SK-N-MC (cell line): Measurements from ENCODE around the gene CALM3.
"Not testable (repeated sequence)": the region's sequence is repeated elsewhere in the genome, so short reads cannot be mapped to it uniquely, and the experiment has no call there.

Experiments used
- DNase-seq: peaks from one replicate; pipeline ENCODE4 v3.0.0-alpha.2; 2011; ENCODE audit warnings: low read depth, low spot score
- H3K27ac ChIP-seq: fragments of 200-600 bp; sonication (generic); 2 replicates; pipeline ENCODE4 v1.5.1; 2016; ENCODE audit warnings: mixed run types
- H3K36me3 ChIP-seq: fragments of 200-600 bp; sonication (generic); 2 replicates; pipeline ENCODE4 v1.6.1; 2017; ENCODE audit warnings: antibody characterized with exemption, low read length, mixed read lengths; ENCODE audit not compliant: insufficient read depth
- H3K4me3 ChIP-seq: fragments of 200-600 bp; sonication (generic); 2 replicates; pipeline ENCODE4 v1.5.1; 2016
- H3K9ac ChIP-seq: fragments of 200-600 bp; sonication (generic); 2 replicates; pipeline ENCODE4 v1.8.0; 2017; ENCODE audit warnings: mixed run types, mixed read lengths; ENCODE audit not compliant: insufficient read length
- H3K9me3 ChIP-seq: fragments of 200-600 bp; sonication (generic); 2 replicates; pipeline ENCODE4 v1.6.1; 2017; ENCODE audit warnings: low read depth, mild to moderate bottlenecking, antibody characterized with exemption, low read length, moderate library complexity, mixed read lengths
- EZH2 ChIP-seq: fragments of 200-600 bp; sonication (generic); IDR thresholded peaks from one replicate; pipeline ENCODE4 v1.6.1; 2017; ENCODE audit warnings: antibody characterized with exemption
- FOXP2 ChIP-seq: optimal IDR thresholded peaks from 2 replicates; pipeline ENCODE3; 2011; ENCODE audit warnings: mild to moderate bottlenecking, moderate library complexity; ENCODE audit not compliant: insufficient read depth; ENCODE audit errors: extremely low read length, control extremely low read depth
- POLR2AphosphoS5 ChIP-seq: IDR thresholded peaks from 2 replicates; pipeline ENCODE4 v1.6.1; 2012; ENCODE audit warnings: mild to moderate bottlenecking, low read depth, low read length, borderline replicate concordance

Gene CALM3

DNA sequence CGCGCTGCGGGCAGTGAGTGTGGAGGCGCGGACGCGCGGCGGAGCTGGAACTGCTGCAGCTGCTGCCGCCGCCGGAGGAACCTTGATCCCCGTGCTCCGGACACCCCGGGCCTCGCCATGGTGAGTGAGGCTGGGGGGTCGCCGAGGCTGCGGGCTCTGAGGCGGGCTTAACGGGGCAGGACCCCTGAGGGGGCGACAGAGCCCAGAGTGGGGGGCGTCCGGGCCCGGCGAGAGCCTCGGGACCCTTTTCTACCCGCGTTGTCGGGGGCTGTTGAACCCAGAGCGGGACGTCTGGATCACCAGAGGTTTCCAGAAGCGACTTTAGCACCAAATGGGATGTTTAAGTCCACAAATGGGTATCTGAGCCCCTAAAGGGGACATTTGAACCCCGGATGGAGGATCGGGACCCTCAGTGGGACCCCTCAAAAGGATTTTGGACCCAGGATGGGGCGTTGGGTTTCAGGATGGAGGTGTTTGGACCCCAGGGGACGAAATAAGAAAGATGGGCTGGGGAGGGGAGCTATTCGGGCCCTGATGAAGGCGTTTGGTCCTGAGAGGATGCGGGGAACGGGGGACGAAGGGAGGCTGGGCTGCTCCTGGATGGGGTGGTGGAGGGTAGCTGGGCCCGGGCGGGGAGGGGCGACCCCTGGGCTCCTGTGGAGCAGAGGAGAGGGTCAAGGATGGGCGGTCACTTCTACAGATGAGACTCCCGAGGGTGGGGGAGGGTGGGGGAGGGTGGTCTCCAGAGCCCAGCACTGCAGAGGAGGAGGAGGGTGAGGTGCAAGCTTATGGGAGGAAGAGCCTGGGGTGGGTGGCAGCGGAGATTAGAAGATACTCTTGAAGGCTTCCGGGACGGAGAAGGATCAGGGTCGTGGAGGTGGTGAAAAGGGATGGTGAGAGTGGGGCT lies at the start of gene CALM3:
Gene CALM3 (plus strand): TSS at position 13 of the 907 bp plus-strand sequence. CDS start 105 bp downstream, at position 118.
- peaks cover 16% of the 10 kb centered on the region for H3K36me3 ChIP-seq
- DNase-seq: no peak
- TF ChIP-seq EZH2: no peak
- TF ChIP-seq POLR2AphosphoS5: peak; percentile 58; the same call in 1 of the 2 replicates
- TF ChIP-seq FOXP2: no peak
- H3K9me3 ChIP-seq: no peaks in the 10 kb centered on the region
- H3K9ac ChIP-seq: peak within 1 kb of the TSS; percentile 100
- H3K27ac ChIP-seq: peak within 1 kb of the TSS; percentile 100
- peak within 1 kb of the TSS; percentile 99 for H3K4me3 ChIP-seq

DNA sequence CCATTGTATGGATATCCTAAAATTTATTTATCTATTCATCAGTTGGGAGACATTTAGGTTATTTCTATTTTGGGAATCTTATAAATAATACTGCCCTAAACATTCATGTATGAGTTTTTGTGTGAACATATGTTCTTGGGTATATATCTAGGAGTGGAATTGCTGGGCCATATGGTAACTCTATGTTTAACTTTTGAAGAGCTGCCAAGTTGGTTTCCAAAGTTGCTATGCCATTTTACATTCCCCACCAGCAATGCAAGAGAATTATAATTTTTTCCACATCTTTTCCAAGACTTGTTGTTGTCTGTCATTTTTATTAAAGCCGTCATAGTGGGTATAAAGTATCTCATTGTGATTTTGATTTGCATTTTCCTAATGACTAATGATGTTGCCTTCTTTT lies 48.2 kb upstream of the CALM3 start:
- Histone ChIP-seq H3K36me3 (no peaks in the 10 kb centered on the region), H3K27ac (no peak overlapping the region), H3K9ac (no peak overlapping the region), H3K9me3 (peaks cover 6% of the 10 kb centered on the region; the same call in 1 of the 2 replicates), H3K4me3 (no peak overlapping the region)
- no peak for DNase-seq
- TF ChIP-seq POLR2AphosphoS5: no peak
- TF ChIP-seq EZH2: no peak
- TF ChIP-seq FOXP2: no peak

DNA sequence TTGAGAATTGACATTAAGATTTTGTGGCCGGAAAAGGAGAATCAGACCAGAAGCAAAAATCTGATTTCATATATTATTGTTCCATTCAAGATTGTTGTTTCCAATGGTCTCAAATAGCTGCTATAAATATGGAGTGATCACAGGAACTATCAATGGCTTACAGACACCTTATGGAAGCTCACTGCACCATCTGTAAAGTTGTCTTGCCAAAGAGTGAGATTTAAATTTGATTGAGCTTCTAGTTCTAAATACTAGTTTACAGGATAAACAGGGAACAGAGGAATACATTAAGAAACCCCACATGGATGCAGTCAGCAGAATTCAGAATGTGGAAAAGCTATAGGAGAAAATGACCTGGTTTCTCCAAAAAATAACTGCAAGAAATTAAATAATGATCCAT lies 47.0 kb upstream of the CALM3 start:
- Histone ChIP-seq H3K9ac (no peak overlapping the region), H3K9me3 (peaks cover 6% of the 10 kb centered on the region; the same call in 1 of the 2 replicates), H3K36me3 (no peaks in the 10 kb centered on the region), H3K27ac (no peak overlapping the region), H3K4me3 (no peak overlapping the region)
- TF ChIP-seq FOXP2 (no peak), POLR2AphosphoS5 (no peak), EZH2 (no peak)
- no peak for DNase-seq

DNA sequence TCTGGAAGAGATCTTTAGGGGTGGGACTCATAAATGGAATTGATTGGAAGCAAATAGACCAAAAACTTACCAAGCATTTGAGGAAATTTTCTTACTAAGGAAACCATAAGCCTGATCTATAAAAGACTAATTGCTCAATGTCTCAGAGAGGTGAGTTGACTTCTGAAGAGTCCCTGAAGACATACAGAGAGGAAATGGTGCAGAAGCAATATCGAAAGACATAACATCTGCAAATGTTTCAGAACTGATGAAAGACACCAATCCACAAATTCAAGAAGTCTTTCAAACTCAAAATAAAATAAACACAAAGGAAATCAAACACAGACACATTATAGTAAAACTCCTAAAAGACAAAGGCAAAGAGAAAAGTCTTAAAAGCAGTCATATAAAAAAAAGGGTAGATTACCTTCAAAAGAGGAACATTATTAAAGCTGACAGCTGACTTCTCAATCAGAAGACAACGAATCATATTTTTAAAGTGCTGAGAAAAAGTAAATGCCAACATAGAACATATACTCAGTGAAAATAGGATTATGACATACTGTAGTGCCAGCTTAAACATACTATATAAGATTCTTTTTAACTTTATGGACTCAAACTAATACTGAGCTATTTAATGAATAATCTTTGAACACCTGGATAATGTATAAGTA lies 45.4 kb upstream of the CALM3 start:
- no peak overlapping the region for H3K9ac ChIP-seq
- TF ChIP-seq POLR2AphosphoS5 (no peak), FOXP2 (no peak), EZH2 (no peak)

DNA sequence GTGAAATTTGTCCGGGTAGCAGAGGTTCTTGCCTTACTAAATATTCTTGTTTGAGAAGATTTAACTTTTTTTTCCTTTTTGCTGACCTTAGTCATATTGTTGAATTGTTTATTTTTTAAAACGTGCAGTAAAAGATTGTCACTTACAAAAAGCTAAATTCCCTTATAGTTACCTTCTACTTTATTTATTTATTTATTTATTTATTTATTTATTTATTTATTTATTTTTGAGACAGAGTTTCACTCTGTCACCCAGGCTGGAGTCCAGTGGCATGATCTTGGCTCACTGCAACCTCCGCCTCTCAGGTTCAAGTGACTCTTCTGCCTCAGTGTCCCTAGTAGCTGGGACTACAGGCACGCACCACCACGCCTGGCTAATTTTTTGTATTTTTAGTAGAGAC lies 44.7 kb upstream of the CALM3 start:
- not testable (repeated sequence) for H3K4me3 ChIP-seq, H3K36me3 ChIP-seq, DNase-seq, H3K27ac ChIP-seq, H3K9me3 ChIP-seq, H3K9ac ChIP-seq

More for the DNA sequence above, 45.4 kb upstream of the CALM3 start:
- Histone ChIP-seq H3K4me3 (no peak overlapping the region), H3K27ac (no peak overlapping the region), H3K9me3 (peaks cover 1% of the 10 kb centered on the region; the same call in 1 of the 2 replicates), H3K36me3 (no peaks in the 10 kb centered on the region)
- DNase-seq: no peak

DNA sequence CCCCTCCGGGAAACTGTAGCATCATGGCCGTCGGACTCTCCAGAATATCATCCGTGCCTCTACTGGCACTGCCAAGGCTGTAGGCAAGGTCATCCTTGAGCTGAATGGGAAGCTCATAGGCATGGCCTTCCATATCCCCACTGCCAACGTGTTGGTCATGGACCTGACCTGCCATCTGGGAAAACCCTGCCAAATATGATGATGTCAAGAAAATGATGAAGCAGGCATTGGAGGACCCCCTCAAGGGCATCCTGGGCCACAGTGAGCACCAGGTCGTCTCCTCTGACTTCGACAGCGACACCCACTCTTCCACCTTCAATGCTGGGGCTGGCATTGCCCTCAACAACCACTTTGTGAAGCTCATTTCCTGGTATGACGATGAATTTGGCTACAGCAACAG lies 41.9 kb upstream of the CALM3 start:
- H3K27ac ChIP-seq: no peak overlapping the region
- H3K36me3 ChIP-seq: no peaks in the 10 kb centered on the region
- no peaks in the 10 kb centered on the region for H3K9me3 ChIP-seq
- no peak overlapping the region for H3K4me3 ChIP-seq
- no peak for DNase-seq
- no peak for TF ChIP-seq FOXP2
- no peak for TF ChIP-seq EZH2
- no peak for TF ChIP-seq POLR2AphosphoS5
- H3K9ac ChIP-seq: no peak overlapping the region

DNA sequence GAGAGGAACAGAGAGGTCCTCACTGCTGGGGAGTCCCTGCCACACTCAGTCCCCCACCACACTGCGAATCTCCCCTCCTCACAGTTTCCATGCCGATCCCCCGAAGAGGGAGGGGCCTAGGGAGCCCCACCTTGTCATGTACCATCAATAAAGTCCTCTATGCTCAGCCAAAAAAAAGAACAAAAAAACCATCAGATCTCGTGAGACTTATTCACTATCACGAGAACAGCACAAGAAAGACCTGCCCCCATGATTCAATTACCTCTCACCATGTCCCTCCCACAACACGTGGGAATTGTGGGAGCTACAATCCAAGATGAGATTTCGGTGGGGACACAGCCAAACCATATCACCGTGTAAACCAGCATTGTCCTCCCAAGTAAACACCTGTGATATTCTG lies 41.5 kb upstream of the CALM3 start:
- not testable (repeated sequence) for DNase-seq, H3K9me3 ChIP-seq, H3K9ac ChIP-seq, H3K36me3 ChIP-seq, H3K4me3 ChIP-seq, H3K27ac ChIP-seq

DNA sequence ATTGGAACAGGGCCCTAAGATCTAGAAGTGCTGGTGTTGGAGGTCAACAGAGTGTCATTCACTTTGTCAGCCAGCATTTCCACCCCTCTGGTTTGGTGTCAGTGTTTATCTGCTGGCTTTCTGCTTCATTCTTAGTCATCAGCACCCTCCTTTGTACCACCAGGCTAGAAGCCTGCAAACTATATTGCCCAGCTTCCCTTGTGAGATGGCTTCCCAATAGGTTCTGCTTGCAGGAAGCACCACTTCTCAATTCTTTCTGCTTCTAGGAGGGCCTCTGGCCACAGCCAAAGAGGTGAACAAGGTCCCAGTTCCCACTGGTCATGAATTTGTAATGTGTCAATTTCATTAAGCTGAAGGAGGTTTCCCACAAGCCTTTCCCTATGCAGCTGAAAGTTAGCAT lies 36.4 kb upstream of the CALM3 start:
- TF ChIP-seq FOXP2 (no peak), EZH2 (no peak), POLR2AphosphoS5 (no peak)

DNA sequence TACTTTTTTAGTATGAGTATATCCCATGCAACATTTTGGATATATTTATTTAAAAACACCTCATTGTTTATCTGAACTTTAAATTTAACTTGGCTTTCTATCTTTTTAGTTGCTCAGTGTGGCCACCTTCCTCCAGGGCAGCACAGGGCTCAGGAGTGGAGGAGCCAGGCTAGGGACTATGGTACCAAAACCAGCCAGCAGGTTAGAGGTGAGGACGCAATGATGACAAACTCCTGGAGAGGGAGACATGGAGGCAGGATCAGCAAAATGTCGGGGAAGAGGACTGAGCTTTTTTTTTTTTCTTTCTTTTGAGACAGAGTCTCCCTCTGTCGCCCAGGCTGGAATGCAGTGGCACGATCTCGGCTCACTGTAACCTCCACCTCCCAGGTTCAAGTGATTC lies 29.6 kb upstream of the CALM3 start:
- no peak for DNase-seq
- Histone ChIP-seq H3K9me3 (no peaks in the 10 kb centered on the region), H3K36me3 (no peaks in the 10 kb centered on the region), H3K27ac (no peak overlapping the region), H3K4me3 (no peak overlapping the region), H3K9ac (no peak overlapping the region)
- TF ChIP-seq FOXP2: no peak

More for the DNA sequence above, 36.4 kb upstream of the CALM3 start:
- no peak for DNase-seq
- Histone ChIP-seq H3K4me3 (no peak overlapping the region), H3K27ac (no peak overlapping the region), H3K9ac (no peak overlapping the region), H3K9me3 (no peaks in the 10 kb centered on the region), H3K36me3 (no peaks in the 10 kb centered on the region)
